GM18873 (cell line): ENCODE data around the gene SLF2.

Experiments used
- ATAC-seq: cut with Tn5 transposase; IDR thresholded peaks from one replicate; pipeline ENCODE4 v1.9.1; 2021; ENCODE audit warnings: mild to moderate bottlenecking, moderate library complexity, moderate number of reproducible peaks; ENCODE audit not compliant: unreplicated experiment, low FRiP score

Gene SLF2

DNA sequence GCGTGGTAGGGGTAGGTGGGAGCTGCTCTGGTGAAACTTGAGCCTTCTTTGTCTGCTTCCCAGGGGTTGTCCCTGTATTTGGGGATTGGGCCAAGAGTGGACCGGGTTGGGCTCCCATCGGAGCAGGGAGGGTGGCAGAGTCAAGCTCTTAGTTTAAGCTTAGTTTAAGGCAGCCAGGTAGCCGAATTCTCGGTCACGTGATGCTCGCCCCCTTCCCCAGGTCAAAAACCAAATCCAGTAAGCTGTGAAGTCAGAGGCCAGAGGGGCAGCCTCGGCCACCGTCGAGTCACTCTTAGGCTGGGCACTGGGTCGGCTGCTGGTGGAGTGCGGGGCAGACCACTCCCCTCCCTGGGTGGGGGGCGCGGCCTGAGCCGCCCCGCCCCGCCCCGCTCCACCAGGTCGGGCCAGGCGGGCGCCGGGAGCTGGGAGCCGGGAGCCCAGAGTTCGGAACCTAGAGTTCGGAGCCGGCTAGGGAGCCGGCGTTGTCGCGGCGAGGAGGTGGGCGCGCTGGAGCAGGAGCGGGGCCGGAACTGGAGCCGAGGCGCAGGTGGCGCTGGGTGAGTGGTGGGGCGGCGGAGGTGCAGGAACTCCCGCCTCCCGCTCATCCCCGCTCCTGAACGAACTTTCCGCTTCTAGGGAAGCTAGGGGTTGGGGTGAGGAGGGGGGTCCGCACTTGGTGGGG, 84.1 kb downstream of the SLF2 start:
- ATAC-seq: no peak

DNA sequence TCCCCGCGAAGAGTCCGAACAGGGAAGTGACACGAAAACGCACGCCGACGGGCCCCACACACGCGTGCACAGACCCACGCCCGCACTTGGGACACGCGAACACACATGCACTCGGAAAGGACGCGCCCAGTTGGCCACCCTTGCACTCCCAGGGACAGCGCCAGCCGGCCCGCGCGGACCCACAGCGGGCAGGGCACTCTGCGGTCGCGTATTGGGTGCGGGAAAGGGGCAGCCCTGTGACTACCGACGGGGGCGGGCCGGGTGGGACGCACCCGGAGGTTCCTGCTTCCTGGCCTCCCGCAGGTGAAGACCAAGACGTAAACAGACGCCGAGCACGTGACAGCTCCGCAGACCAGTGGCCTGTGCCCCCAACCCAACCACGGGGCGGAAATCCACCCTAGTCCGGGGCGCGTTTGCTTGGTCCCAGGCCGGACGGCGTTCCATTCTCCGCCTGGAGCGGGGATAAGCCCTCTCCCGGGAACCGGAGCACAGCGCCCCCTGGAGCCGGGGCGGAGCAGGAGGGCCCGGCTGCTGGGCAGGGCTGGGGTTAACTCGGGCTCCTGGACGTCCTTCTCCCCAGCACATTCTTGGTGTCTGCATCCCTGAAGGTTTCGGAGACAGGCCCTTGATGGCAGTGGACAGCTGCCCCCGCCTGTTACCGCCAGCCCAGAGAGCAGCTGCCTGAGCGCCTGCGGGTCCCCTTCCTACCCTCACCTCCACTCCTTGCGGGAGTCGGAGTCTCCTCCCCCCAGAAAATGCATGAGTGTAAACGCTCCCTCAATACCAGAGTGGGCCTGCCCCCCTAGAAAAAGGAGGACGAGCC, 84.8 kb downstream of the SLF2 start:
- ATAC-seq: no peak

DNA sequence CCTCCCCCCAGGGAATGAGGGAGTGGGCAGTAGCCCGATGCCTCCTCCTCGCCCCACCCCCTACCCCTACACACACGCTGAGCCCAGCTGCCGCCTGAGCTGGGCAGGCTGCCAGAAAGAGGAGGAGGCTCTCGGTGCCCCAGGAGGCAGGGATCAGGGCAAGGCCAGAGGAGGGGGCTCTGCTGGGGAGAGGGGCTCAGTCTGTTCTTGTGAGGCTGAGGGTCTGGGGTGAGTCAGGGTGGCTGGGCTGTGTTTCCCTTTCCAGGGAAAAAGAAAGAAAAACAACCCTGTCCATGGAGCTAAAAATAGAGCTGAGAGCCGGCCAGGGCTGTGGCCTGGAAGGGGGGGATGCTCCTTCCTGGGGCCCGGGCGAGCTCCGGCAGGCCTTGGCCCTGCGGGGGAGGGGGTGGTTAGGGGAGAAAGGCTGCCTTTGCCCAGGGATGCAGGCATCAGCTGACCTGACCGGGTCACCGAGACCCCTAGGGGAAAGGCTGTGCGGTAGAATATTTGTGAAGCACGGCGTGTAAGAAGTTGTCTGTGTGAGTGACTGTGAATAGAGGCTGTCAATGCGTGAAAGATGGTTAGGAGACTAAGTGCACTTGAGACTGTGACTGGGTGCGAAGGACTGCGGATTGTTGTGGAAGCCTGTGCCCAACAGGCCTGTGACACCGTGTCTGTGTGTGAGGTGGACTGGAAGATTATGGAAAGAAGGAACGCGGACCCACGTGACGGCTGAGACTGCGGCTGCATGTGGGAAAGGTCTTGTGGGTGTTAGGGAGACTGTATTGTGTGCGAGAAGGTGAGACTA, 85.6 kb downstream of the SLF2 start:
- ATAC-seq: no peak

DNA sequence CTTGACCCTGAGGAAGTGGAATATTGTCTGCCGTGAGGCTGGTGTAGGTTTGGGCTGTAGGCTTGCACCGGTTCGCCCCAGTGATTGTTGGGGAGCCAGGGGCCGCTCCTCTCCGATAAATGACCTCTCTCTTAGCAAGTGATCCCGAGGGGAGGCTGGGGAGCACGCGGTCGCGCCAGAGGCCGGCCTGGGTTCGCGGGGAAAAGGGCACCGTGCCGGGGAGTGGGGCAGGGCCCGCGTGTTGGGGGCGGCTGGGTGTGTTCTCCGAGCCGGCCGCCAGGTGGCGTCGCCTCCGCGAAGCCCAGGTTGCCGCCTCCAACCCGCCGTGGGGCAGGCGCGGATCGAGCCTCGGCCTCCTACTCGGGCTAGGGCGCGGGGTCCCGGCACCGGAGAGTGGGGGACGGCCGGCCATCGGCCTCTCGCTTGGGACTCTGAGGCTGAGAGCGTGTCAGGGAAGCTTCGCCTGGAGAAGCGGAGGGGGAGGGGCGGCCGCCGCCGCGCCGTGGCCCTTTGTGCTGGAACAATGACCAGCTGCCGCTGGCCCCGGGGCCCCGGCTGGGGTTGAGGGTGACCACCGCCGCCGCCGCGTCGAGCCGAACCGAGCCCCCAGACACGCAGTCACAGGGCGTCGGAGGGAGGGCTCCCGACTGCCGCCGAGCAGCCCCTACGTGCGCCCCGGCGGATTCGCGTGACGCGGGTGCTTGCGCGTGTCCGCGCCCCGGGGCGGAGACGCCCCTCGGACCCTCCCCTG, 86.4 kb downstream of the SLF2 start:
- no peak for ATAC-seq

DNA sequence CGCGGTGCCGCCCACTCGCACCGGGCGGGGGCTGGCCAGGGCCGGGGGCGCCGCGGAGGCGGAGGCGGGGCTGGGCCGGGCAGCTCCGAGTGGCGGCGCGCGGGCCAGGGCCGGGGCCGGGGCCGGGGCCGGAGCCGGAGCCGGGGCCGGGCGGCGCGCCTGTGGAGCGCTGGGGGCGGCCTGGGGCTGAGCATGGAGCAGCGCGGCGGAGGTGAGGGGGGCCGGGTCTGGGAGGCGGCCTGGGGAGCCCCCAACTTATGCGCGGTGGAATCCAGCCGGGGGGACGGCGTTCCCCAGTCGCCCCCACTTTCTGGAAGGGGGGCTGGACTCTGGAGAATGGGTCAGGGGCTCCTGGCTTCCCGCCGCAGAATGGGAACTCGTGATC, 87.0 kb downstream of the SLF2 start, which contains the start of gene LZTS2:
LZTS2 (plus strand) TSS at position 67 of the 385 bp plus-strand sequence. CDS start 2,731 bp downstream, outside the sequence.
- no peak for ATAC-seq

DNA sequence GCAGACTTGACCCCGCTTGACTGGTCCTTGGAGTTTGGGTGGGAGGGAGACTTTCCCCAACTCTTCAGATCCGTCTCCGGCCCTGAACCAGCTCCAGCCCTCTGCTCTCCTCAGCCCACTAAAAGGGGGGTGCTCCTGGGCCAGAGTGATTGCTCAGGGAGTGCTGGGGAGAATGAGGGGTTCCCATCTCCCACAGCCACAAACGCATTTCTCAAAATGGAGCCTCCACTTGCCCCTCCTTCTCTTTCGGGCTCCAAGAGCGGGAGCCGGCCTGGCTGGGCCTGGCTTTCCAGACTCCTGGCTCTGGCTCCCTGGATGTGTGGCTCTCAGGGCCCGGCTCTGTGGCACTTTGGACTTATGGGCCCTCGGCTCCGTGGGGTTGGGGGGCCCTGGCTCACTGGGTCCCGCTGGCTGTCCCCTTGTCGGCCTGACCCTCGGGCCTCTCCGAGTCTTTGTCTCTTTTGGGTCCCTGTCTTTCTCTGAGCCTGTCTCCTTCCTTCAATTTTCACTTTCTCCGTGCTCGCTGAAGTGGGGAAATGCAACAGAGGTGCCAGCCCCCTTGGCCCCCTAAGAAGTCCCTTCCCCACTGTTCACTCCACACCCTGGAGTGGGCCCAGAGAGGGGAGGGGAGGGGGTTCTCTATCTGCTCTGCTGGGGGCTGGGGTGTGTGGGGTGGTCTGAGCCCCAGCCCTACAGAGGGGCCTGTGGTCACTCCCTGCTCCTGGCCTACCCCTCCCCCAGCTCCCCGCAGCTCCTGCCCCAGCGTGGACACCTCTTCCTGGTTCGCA, 87.6 kb downstream of the SLF2 start:
- ATAC-seq: no peak

DNA sequence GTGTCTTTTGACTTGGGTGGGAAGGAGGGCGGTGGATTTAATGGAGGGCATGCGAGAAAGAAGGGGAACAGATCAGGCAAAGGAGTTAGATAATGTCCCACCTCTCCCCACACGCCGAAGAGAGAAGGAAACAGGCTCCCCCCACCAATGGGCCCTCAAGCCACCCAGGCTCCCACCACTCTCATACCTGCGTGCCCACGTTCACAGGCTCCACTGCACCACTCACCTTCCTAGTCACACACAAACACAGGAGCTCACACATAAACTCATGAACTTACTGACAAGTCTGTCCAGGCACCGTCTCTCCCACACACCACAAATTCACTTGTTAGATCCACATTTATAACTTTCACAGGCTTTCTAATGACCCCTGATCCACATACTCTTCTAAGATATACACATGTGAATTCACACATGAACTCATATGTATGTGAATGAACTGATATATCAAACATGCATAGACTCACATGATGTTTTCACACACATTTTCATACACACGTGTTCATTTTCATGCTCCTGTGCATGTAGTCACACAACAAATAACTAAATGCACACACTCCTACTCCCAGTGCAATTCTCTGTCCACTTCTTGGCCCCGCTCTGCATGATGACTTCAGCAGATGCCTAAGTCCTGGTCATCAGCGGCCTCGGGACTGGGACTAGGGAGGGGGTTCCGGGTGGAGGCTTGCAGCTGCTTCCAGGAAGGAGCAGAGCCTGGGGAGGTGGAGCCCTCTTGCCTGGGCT, 88.3 kb downstream of the SLF2 start:
- ATAC-seq: no peak

DNA sequence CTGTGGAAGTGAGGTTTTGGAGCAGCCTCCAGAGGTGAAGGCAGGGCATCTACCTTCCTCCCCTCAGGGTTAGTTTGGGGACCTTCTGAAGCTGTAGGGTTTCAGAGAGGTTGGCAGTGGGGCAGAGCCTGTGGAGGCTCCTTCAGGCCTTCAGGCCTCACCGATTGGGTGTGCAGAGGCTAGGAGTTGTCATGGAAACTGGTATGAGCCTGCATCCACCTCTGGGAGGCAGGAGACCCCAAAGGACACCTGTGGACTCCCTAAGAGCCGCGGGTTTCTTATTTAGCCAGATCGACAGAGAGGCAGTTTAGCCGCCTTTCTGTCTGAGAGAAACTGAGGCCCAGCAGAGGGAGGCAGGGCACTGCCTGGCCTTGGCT, 88.9 kb downstream of the SLF2 start:
- ATAC-seq: no peak

DNA sequence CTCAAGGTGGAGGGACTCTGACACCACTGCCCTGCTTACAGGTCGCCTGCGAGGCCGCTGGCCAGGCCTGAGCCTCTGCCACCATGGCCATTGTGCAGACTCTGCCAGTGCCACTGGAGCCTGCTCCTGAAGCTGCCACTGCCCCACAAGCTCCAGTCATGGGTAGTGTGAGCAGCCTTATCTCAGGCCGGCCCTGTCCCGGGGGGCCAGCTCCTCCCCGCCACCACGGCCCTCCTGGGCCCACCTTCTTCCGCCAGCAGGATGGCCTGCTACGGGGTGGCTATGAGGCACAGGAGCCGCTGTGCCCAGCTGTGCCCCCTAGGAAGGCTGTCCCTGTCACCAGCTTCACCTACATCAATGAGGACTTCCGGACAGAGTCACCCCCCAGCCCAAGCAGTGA, 89.7 kb downstream of the SLF2 start:
- no peak for ATAC-seq

DNA sequence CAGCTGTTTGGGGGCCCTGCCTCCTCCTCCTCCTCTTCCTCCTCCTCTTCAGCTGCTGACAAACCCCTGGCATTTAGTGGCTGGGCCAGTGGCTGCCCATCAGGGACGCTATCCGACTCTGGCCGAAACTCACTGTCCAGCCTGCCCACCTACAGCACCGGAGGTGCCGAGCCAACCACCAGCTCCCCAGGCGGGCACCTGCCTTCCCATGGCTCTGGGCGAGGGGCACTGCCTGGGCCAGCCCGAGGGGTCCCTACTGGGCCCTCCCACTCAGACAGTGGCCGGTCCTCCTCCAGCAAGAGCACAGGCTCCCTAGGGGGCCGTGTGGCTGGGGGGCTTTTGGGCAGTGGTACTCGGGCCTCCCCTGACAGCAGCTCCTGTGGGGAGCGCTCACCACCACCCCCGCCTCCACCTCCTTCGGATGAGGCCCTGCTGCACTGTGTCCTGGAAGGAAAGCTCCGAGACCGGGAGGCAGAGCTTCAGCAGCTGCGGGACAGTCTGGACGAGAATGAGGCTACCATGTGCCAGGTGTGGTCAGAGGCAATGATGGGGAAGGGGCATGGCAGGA, 91.0 kb downstream of the SLF2 start:
- no peak for ATAC-seq

DNA sequence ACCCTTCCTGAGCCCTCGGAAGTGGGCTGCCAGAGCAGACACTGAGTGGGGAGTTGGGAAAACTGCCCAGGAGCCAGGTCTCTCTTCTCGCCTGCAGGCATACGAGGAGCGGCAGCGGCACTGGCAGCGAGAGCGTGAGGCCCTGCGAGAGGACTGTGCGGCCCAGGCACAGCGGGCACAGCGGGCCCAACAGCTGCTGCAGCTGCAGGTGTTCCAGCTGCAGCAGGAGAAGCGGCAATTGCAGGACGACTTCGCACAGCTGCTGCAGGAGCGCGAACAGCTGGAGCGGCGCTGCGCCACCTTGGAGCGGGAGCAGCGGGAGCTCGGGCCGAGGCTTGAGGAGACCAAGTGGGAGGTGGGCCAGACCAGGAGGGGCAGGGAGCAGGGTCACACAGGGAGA, 92.6 kb downstream of the SLF2 start:
- ATAC-seq: no peak

DNA sequence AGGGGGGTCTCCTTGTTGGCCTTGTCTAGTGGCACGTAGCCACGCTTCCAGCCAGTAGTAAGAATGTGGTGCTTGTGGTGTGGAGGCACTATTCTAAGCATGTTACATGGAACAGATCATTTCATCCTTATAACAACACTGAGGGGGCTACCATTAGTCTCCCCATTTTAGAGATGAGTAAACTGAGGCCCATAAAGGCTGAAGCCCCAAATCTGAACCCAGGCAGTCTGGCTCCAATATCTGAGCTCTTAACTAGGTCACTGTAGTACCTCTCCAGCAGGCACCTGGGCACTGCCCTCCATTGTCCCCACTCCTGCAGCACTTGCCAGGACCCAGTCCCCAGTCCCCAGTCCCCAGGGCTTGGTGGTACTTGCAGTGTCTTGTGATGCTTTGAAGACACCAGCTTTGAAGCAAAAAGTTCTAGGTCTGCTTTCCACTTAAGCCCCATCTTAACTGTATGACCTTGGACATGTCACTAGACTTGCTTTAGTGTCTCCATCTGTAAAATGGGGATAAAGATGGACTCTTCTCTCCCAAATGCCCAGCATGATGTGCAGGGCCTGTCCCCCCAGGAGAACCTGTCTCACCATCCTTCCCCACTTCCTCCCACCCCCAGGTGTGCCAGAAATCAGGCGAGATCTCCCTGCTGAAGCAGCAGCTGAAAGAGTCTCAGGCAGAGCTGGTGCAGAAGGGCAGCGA, 93.3 kb downstream of the SLF2 start:
- no peak for ATAC-seq

DNA sequence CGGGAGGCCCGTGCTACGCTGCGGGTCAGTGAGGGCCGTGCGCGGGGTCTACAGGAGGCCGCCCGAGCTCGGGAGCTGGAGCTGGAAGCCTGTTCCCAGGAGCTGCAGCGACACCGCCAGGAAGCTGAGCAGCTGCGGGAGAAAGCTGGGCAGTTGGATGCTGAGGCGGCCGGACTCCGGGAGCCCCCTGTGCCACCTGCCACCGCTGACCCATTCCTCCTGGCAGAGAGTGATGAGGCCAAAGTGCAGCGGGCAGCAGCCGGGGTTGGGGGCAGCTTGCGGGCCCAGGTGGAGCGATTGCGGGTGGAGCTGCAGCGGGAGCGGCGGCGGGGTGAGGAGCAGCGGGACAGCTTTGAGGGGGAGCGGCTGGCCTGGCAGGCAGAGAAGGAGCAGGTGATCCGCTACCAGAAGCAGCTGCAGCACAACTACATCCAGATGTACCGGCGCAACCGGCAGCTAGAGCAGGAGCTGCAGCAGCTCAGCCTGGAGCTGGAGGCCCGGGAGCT, 93.9 kb downstream of the SLF2 start:
- no peak for ATAC-seq

DNA sequence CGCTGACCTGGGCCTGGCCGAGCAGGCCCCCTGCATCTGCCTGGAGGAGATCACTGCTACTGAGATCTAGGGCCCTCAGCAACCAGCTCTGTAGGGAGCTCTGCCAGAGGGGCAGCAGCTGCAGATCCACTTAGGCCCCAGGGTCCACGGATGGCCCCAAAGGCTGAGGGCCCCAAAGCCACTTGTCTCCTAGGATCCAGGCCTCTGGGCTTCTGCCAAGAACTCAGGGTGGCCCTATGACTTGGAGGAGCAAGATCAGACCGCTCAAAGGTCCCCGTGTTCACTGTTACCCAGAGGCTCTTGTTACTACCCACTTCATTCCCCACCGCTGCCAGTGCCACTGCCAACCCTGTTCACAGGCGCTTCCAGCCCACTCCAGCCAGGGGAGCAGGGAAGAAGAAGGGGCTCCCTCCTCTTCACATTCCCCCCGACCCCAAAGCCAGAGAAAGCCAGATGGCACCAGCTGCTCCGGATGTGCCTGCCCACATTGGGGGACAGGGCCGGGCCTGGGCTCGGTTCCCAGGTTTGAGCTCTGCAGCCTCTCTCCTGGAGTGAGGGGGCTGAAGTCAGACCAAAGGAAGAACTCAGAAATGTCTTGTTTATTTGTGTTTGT, 94.4 kb downstream of the SLF2 start:
- ATAC-seq: no peak

DNA sequence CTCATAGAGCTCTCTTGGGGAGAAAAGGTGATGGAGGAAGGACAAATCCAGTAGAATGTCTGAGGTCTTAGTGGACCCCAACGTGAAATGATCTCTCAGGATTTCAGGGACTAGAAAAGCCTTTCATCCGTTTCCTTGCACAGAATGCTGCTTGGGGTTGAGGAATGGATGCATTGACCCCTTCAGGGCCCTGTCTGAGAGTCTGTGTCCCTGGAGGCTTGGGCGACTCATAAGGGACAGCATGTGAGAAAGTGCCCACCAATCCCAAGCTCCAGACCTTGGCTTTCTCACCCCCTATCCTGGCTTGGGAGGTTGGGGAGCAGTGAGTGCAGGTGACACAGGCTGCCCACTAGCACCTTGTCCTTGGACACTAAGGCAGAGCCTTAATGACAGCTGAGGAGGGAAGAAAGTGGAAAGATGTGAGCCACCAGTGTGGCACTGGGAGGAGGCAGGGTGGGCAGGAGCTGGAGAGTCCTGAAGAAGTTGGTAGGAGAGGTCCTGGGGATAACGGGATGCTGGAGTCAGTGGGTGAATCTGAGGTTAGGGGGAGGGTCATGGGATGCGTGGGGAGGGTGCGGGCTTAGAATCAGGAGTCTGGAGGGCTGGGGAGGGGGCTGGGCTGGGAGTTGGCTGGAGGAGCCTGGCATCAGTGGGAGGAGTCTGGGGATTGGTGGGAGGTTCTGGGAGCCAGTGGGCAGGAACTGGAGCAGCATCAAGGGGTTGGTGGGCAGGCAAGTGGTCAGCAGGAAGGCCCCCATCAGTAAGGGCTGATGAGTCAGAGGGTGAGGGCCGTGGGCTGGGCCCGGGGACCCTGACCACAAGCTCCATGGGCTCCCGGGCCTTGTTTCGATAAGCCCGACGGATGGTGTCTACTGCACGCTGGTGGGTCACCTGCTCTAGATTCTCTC, 95.4 kb downstream of the SLF2 start:
- ATAC-seq: no peak

DNA sequence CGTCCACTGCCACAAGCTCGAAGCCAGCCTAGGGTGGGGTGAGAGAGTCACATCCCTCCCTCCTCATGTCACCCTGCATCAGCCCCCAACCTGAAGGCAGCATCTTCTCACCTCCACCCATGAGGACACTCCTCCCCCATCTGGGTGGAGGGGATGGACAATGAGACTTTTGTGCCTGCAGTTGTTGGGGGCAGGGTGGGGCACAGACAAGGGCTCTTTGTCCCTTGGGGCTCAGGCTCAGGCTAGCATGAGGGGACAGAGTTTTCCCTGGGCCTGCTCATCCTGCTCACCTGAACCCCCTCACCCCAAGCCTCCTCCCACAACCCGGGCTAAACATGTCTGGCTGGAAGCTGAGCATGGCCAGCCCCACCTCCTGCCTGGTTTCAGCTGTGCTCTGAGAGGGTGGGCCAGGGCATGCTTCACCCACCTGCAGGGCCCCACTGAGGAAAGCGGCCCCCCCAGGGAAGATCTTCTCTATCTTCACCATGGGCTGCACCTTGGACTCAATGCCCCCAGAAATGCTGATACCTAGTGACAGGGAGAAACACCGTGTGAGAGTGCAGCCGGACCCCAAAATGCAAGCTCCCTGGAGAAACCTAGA, 96.2 kb downstream of the SLF2 start:
- no peak for ATAC-seq
